Measurements from ENCODE around the gene DIAPH2. TPM values are rescaled to one million over a fixed set of nuclear protein-coding genes. Genes with fewer than 3 reads are reported as not detected.

The DIAPH2 gene
- total and polyA plus RNA-seq, 2 donors (not counting 1 experiment from before 2014, with no cell fraction given) = 4.2 to 32.4 TPM

GRCh38 chrX:97367125-97367524 lies 682.5 kb downstream of the DIAPH2 start:
- POLR2A ChIA-PET = no interaction called here

GRCh38 chrX:97369947-97370346 lies 685.3 kb downstream of the DIAPH2 start:
- ChIA-PET CTCF (no interaction called here), POLR2A (no interaction called here)
- Histone ChIP-seq H3K27me3 (replicated peaks in 1 of 4; ENCODE audit: control extremely low read depth in 1 of 4, control insufficient read depth in 3 of 4, insufficient read depth in 4 of 4, low read length in 3 of 4) (no peaks in the 10 kb centered on the region), H3K9me3 (ENCODE audit: control extremely low read depth in 1 of 3, control insufficient read depth in 2 of 3, insufficient read depth in 1 of 3, low read length in 2 of 3) (no peaks in the 10 kb centered on the region), H3K79me2 (ENCODE audit: control insufficient read depth, insufficient read depth, low read length) (no peaks in the 10 kb centered on the region), H3K9ac (ENCODE audit: low read length) (no peak overlapping the region), H3K4me1 (ENCODE audit: control insufficient read depth in 2 of 2, insufficient read depth in 2 of 2, low read length in 2 of 2) (peaks cover 0 to 4% of the 10 kb centered on the region in 2 donors), H3K27ac (ENCODE audit: low read length in 2 of 2) (no peak overlapping the region), H3K4me2 (replicated peaks; ENCODE audit: low read depth, low read length, poor library complexity, severe bottlenecking) (no peak overlapping the region), H4K20me1 (ENCODE audit: control insufficient read depth, insufficient read depth, low read length, poor library complexity, severe bottlenecking) (no peaks in the 10 kb centered on the region), H3K4me3 (ENCODE audit: control extremely low read depth in 1 of 5, extremely low read depth in 1 of 5, insufficient read depth in 1 of 5, low read depth in 2 of 5, low read length in 4 of 5) (no peak overlapping the region), H2AFZ (ENCODE audit: insufficient read depth, low read depth, low read length, poor library complexity, severe bottlenecking) (no peak overlapping the region), H3K36me3 (replicated peaks in 1 of 2; ENCODE audit: control extremely low read depth in 1 of 2, control insufficient read depth in 1 of 2, extremely low read depth in 1 of 2, insufficient read depth in 2 of 2, low read length in 1 of 2) (no peaks in the 10 kb centered on the region)
- WGBS (ENCODE audit: insufficient coverage) = no CpG with 5 or more reads among the region's 1 CpG
- DNase-seq = no peak
- ATAC-seq (ENCODE audit: low read depth) = no peak
- no peaks in the 10 kb centered on the region for H3K9me3 Mint-ChIP-seq (ENCODE audit: insufficient read depth)
- H3K27me3 Mint-ChIP-seq = no peaks in the 10 kb centered on the region
- no peak overlapping the region for H3K27ac Mint-ChIP-seq
- H3K4me1 Mint-ChIP-seq = peaks cover 11% of the 10 kb centered on the region
- TF ChIP-seq EZH2 (IDR thresholded peaks at IDR 0.05; ENCODE audit: borderline replicate concordance, insufficient read depth, low read depth, low read length, poor library complexity, severe bottlenecking) = no peak
- TF ChIP-seq CTCF (IDR thresholded peaks at IDR 0.05) = no peak
- H3K4me3 Mint-ChIP-seq = no peak overlapping the region
- intact Hi-C loops (cut with micrococcal nuclease) = no loop called here

More at GRCh38 chrX:97367125-97367524, 682.5 kb downstream of the DIAPH2 start:
- H3K27ac Mint-ChIP-seq = no peak overlapping the region
- no peak overlapping the region for H3K4me3 Mint-ChIP-seq
- intact Hi-C loops (cut with micrococcal nuclease) = no loop called here
- H3K4me3 ChIP-seq (ENCODE audit: control extremely low read depth in 1 of 5, extremely low read depth in 1 of 5, insufficient read depth in 1 of 5, low read depth in 2 of 5, low read length in 4 of 5) = no peak overlapping the region
- no peak overlapping the region for H3K4me2 ChIP-seq (replicated peaks; ENCODE audit: low read depth, low read length, poor library complexity, severe bottlenecking)
- H3K79me2 ChIP-seq (ENCODE audit: control insufficient read depth, insufficient read depth, low read length) = no peaks in the 10 kb centered on the region
- DNase-seq (no peak), ATAC-seq (ENCODE audit: low read depth) (no peak)
- no peaks in the 10 kb centered on the region for H3K27me3 ChIP-seq (replicated peaks in 1 of 4; ENCODE audit: control extremely low read depth in 1 of 4, control insufficient read depth in 3 of 4, insufficient read depth in 4 of 4, low read length in 3 of 4)
- H4K20me1 ChIP-seq (ENCODE audit: control insufficient read depth, insufficient read depth, low read length, poor library complexity, severe bottlenecking) = no peaks in the 10 kb centered on the region
- H3K4me1 ChIP-seq (ENCODE audit: control insufficient read depth in 2 of 2, insufficient read depth in 2 of 2, low read length in 2 of 2) = no peaks in the 10 kb centered on the region
- CTCF ChIA-PET = no interaction called here
- no peak overlapping the region for H3K27ac ChIP-seq (ENCODE audit: low read length in 2 of 2)
- no peaks in the 10 kb centered on the region for H3K36me3 ChIP-seq (replicated peaks in 1 of 2; ENCODE audit: control extremely low read depth in 1 of 2, control insufficient read depth in 1 of 2, extremely low read depth in 1 of 2, insufficient read depth in 2 of 2, low read length in 1 of 2)
- no peak for TF ChIP-seq EZH2 (IDR thresholded peaks at IDR 0.05; ENCODE audit: borderline replicate concordance, insufficient read depth, low read depth, low read length, poor library complexity, severe bottlenecking)
- no peak for TF ChIP-seq CTCF (IDR thresholded peaks at IDR 0.05)
- H3K27me3 Mint-ChIP-seq = no peaks in the 10 kb centered on the region
- H2AFZ ChIP-seq (ENCODE audit: insufficient read depth, low read depth, low read length, poor library complexity, severe bottlenecking) = no peak overlapping the region
- no peaks in the 10 kb centered on the region for H3K4me1 Mint-ChIP-seq
- H3K9ac ChIP-seq (ENCODE audit: low read length) = no peak overlapping the region
- no CpG with 5 or more reads among the region's 2 CpGs for WGBS (ENCODE audit: insufficient coverage)
- no peaks in the 10 kb centered on the region for H3K9me3 ChIP-seq (ENCODE audit: control extremely low read depth in 1 of 3, control insufficient read depth in 2 of 3, insufficient read depth in 1 of 3, low read length in 2 of 3)
- no peaks in the 10 kb centered on the region for H3K9me3 Mint-ChIP-seq (ENCODE audit: insufficient read depth)

All from B cell (primary cell).